A204.1 (cell line): ENCODE data around the gene BPNT1.
"Not testable (repeated sequence)": the region's sequence is repeated elsewhere in the genome, so short reads cannot be mapped to it uniquely, and the experiment has no call there.

Experiments used
- FAIRE-seq: peaks from 2 replicates; lab custom pipeline; 2012; peaks lifted over from hg19 to GRCh38; lab: Jason Lieb, UNC

BPNT1 gene, protein sequence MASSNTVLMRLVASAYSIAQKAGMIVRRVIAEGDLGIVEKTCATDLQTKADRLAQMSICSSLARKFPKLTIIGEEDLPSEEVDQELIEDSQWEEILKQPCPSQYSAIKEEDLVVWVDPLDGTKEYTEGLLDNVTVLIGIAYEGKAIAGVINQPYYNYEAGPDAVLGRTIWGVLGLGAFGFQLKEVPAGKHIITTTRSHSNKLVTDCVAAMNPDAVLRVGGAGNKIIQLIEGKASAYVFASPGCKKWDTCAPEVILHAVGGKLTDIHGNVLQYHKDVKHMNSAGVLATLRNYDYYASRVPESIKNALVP

DNA sequence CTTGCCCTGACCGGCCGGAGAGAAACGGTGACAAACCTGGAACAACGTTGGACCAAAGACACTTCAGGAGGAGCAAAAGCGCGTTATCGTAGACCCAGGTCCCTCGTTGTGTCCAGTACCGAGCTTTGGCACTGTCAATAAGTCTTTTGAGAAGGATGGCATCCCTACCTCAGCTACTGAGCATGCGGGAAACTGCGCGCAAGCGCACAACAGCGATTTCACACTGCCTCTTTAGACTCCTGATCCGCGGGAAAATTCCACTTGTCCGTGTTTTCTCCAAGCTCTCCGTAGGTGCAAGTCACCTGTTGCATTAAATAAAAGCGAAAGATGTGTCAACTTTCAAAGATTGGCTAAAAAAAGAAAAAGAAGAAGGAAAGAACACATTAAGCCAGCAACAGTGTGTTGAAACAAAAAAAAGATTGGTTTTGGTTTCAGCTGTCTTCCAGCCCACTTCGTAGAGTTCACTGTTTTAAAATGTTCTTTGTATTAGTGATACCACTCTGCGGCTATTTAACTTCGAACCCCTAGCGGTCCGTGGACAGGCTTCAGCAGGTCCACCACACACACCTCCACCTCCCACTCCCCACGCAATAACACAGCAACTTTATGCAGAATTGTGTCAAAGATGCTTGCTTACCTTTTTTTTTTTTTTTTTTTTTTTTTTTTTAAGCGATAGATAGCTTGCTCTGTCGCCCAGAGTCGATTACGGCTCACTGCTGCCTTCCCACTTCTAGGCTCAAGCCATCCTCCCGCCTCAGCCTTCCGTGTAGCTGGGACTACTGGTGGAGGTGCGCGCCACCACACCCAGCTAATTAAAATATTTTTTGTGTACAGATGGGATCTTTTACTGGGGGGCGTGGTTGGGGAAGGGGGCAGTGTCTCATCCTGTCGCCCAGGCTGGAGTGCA lies at the start of gene BPNT1:
TSS of gene BPNT1 (minus strand) at position 139 of the 907 bp plus-strand sequence. CDS start 9,942 bp downstream, outside the sequence.
- FAIRE-seq: peak; percentile 92

DNA sequence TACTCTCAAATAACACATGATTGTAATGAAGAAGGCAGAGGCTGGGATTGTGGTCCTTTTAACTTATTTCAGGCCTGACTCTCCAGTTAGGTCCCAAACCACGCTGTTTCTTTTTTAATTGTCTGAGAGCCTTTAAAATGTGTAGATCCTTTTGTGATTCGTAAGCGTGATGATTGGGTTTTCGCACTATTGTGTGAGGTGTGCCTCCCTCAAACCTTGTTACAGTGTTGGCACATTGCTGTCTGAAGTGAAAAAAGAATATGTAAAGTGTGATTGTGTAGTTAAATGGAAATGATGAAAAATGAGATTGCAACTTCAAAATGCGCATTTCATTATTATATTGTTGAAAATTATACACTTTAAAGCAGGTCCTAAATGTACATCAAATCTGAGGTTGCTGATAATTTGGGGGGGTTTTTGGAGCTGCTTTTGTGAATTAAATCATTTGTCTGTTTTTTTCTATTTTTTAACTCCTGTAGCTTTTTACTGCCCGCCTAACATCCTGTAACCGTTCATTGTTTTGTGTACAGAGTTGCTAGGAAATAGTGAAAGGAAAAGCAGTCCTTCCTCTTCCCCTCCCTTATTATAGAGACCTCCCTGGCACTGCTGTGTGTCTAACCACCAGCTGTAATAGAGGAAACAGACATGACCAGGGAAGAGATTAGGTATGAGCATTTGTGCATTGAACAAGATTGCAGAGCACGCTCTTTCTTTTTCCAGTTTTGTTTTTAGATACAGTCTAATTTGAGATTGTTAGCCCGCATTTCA lies 47.6 kb upstream of the BPNT1 start:
- FAIRE-seq: no peak

DNA sequence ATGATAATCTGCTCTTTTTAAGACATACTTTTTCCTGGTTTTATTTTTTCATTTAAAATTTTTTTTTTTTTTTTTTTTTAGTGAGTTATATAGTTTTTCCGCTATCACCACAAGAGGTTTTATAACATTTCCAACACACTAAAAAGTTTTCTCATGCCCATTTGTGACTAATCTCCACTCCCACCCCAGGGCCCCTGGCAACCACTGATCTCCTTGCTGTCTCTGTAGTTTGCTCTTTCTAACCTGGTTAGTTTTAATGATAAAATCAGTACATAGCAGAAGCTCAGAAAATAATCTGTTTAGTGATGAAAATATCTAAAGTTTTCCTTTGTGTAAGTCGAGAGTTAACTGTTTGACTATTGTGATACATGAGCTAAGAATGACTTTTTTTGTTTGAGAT lies 46.2 kb upstream of the BPNT1 start:
- FAIRE-seq: no peak

DNA sequence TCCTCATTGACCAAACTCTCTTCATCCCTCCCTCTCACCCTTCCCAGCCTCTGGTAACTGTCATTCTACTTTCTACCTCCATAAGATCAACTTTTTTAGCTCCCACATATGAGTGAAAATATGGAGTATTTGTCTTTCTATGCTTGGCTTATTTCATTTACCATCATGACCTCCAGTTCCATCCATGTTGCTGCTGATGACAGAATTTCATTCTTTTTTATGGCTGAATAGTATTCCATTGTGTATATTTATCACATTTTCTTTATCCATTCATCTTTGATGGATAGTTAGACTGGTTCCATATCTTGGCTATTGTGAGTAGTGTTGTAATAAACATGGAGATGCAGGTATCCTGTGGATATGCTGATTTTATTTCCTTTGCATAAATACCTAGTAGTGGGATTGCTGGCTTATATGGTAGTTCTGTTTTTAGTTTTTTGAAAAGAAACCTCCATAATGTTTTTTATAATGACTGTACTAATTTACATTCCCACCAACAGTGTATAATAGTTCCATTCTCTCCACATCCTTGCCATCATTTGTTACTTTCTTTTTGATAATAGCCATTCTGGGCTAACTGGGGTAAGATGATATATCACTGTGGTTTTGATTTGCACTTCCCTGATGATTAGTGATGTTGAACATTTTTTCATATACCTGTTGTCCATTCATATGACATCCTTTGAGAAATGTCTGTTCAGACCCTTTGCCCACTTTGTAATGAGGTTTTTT lies 40.1 kb upstream of the BPNT1 start:
- FAIRE-seq: no peak

DNA sequence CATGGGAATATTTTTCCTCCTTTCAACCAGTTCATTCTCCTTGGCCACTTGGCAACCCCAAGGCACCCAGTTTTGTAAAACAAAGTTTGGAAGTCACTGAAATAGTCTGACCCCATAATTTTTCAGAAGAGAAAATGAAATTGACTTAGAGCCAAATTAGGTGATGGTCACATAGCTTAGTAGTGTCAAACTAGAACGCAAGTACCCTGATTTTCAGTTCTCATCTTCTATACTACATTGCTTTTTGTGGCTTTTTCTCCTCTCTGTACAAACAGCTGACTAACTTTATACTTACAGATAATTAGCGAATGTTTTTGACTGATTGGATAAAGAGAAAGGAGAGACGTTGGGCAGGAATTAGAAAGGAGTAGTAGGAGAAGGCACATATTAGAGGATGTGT lies 37.5 kb upstream of the BPNT1 start:
- FAIRE-seq: no peak

DNA sequence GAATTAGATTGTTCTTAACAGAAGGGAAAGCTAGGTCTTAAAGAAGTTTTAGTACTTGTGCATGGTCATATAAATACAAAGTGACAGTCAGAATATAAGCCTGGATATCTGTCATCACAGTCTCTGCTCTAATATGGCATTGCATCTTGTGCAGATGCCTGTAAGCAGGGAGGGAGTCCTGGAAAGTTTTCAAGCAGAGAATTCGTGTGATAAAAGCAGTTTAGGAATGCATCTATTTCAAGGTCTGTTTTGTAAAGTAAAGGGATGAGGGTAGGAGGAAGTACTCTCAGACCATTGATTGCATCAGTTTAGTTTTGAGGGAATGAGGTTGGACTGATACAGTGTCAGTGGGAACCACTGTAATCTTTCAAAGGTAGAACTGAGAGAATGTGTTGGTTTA lies 35.0 kb upstream of the BPNT1 start:
- no peak for FAIRE-seq

DNA sequence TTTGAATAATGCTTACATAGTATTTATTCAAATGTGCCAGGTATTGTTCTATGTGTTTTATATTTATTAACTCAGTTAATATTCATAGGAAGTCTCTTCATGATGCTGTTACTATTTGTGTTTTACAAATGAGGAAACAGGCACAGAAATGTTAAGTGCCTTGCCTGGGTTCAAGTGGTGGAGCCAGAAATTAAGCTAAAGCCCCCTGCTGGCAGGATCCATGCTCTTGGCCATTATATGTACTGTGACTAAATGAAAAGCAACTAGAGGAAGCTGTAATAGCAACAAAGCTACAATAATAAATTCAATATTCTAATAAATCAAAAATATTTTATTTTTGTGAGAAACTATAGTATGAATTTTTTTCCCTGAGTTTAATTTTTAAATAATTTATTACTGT lies 34.3 kb upstream of the BPNT1 start:
- FAIRE-seq: peak; percentile 51

DNA sequence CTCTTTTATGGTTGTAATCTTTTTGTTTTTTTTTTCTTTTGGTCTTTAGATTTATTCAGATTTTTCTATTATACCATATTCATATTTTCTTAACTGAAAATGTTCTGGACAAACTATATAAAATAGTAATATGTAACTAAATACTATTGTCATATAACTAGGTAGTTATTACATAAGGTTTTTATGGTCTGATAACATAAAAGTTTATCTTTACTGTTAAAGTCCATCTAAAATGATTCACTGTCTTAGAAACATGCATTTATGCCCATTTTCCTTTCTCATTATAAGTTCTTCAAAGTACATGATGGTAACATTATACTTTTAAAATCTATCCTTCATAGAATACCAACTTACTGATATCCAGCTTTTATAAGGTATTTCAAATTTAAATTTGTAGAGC lies 33.5 kb upstream of the BPNT1 start:
- FAIRE-seq: peak; percentile 85

DNA sequence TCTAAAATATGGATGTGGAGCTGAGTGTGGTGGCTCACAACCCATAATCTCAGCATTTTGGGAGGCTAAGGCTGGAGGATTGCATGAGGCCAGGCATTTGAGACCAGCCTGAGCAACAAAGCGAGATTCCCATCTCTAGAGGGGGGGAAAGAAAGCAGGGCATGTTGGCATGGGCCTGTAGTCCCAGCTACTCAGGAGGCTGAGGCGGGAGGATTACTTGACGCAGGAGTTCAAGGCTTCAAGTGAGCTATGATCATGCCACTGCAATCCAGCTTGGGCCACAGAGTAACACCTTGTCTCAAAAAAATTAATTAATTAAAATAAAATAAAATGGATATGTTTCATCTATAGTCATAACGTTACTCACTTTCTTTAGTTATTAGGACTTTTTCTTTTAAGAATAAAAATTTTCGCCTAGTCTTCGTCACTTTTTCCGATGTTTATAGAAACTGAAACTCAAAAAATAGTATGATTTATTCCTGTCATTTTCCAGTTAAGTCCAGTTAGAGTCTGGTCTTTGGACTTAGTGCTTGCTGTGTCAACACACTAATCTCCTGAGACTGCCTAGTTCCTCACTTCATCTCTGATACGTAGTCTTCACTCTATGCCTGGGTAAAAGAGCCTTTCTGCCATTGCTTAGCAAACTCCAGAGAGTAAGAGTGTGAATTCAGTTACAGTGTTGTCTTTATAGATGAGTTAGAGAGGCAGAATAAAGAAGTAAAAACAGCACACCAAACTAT lies 32.4 kb upstream of the BPNT1 start:
- FAIRE-seq: no peak

DNA sequence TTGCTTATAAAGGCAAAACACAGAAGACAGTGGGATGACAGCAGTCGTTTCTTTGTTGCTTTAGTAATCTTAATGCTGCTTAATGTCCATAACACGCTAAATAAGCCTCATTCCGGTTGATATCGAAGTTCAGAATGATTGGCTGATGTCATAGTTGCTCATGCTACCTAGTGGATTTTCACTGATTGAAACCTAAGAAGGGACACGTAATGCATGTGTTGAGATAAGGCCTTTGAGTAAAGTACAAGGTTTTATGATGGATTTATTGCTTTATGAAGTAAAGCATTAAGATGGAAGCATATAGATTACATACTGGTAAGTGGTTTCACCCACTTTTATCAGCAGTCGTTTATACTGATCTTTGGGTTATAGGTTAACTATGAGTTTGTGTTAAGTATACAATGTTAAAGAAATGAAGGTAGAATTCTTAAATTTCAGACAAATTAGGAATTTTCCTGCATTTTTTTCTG lies 29.5 kb upstream of the BPNT1 start:
- no peak for FAIRE-seq

DNA sequence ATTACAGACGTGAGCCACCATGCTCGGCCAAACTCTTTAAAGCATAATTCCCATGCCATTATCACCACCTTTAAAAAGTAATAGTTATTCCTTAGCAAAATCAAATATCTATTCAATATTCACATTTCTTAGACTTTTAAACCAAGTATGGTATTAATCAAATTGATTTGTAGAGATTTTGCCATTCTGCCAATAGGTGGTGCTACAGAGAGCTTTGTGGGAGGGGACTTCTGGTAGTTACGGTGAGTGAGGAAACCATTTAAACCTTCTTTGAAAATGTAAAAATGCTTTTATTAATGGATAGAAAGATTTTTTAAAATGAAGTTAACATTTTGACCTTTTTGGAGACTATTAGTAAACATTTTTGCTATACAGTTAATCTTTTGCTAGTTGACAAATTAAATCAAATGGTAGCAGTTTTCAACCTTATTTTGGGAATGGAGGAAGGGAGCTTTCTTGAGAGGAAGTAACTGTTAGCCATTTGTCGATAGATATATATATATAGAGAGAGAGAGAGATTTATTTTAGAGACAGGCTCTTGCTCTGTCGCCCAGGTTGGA lies 23.6 kb upstream of the BPNT1 start:
- FAIRE-seq: no peak

DNA sequence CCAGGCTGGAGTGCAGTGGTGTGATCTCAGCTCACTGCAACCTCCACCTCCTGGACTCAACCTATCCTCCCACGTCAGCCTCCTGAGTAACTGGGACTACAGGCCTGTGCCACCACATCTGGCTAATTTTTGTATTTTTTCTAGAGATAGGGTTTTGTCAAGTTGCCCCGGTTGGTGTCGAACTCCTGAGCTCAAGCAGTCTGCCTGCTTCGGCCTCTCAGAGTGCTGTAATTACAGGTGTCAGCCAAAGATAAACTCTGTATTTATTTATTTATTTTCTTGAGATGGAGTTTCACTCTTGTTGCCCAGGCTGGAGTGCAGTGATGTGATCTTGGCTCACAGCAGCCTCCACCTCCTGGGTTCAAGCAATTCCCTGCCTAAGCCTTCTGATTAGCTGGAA lies 23.0 kb upstream of the BPNT1 start:
- FAIRE-seq: not testable (repeated sequence)

DNA sequence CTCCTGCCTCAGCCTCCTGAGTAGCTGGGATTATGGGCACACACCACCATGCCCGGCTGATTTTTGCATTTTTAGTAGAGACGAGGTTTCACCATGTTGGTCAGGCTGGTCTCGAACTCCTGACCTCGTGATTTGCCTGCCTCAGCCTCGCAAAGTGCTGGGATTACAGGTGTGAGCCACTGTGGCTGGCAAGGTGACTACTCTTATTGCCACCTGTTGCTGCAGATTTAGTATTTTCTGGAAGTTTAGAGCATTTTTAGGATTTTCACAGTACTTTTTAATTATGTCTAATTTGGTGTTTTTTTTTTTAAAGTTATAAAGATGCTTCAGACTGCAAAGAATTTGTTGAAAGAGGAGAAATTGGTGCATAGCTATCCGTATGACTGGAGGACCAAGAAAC lies 20.9 kb upstream of the BPNT1 start:
- FAIRE-seq: not testable (repeated sequence)

DNA sequence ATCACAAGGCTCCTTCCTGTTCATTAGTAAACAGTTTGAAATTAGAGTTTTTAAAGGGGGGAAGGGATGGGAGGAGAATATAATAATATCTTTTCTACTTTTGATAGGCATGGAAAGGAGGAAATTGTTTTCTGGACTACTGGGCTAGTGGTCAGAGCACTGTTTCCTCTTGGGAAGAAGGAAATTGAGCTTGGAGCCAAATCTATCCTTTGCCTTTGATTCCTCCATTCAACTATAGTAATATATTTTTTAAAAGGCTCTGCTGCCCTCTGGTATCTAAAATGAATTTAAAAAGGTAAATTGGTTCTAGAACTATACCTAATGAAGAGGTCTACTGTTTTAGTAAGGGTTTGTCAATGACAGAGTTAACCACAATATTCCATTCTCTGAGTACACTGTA lies 10.2 kb upstream of the BPNT1 start:
- no peak for FAIRE-seq

DNA sequence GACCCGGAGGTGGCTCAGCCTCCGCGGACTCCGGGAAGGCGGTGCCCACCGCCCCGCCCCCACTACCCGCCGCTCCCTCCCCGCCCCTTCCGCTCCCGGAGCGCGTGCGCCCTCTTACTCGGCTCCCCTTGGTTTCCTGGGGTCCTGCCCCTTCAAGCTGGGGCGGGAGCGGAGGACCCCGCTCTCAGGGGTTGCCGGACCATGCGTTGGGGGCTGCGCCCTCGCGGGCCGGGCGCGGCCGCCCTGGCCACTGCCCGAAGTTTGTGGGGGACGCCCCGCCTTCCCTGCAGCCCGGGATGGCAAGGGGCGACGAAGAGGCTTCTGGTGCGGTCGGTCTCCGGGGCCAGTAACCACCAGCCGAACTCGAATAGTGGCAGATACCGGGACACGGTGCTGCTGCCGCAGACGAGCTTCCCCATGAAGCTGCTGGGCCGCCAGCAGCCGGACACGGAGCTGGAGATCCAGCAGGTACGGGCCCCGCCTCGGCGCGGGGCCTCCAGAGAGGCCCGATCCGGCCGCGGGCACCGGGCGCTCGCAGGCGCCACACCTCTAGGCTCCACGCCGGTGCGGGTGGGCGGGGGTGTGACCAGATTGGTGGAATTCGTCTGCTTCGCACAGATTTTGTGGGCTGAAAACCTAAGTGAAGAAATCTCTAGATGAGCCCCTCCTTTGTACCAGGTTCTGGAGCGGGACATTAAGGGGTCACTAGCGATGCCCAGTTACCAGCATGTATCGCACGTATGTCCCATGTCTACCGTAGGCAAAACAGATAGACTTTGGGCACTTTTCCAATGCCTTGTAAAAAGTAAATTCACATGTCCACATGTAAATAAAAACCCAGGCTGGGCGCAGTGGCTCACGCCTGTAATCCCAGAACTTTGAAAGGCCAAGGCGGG lies 4.7 kb upstream of the BPNT1 start, which contains the start of gene IARS2:
TSS of gene IARS2 (plus strand) at position 117 of the 896 bp plus-strand sequence. CDS start at position 202, 85 bp downstream.
- FAIRE-seq: no peak

DNA sequence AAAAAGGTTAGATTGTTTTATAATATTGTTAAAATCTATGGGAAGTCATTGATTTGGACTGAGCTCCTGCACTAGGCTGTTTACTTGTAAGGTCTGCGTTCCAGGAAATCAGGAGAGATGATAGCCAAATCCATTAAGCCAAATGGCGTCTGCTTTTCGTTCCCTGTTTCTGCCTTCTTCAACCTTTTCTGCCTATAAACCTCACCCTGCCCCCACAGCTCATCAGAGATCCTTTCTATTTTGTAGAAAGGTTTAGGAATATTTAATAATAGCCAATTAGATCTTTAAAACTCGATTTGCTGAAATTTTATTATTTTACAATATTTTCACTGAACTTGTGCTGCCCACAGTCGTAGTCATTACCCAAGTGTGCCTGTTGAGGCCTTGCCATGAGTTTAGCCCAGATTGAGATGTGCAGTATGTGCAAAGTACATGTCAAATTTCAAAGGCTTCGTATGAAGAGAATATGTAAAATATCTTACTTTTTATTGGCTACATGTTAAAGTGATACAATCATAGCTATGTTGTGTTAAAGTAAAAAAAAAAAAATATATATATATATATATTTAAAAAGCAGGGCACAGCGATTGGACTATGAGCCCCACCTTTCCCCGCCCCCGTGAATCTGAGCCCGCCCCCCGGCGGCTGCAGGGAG lies 3.9 kb upstream of the BPNT1 start:
- FAIRE-seq: no peak

DNA sequence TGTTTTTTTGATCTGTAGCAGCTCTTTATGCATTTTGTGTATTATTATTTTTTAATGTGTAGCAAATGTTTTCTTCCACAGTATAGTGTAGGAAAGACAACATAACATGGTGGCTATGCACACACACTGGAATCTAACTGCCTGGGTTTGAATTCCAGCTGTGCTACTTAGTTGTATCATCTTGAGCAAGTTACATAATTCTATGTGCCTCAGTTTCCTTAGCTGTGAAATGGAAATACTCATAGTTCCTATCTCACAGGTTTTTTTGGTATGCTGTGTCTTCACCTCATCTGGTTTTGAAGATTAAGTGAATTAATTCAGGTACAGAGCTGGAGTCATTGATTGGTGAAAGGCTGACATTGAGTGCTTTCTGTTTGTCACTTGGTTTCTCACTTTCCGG lies 3.1 kb upstream of the BPNT1 start:
- no peak for FAIRE-seq

DNA sequence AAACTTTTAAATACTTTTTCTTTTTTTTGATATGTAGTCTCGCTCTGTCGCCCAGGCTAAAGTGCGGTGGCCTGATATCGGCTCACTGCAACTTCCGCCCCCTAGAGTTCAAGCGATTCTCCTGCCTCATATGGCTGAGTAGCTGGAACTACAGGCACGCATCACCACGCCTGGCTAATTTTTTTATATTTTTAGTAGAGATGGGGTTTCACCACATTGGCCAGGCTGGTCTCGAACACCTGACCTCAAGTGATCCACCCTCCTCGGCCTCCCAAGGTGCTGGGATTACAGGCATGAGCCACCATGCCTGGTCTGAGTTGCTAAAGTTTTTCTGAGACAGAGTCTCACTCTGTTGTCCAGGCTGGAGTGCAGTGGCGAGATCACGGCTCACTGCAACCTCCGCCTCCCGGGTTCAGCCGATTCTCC lies 3.3 kb downstream of the BPNT1 start:
- FAIRE-seq: not testable (repeated sequence)

DNA sequence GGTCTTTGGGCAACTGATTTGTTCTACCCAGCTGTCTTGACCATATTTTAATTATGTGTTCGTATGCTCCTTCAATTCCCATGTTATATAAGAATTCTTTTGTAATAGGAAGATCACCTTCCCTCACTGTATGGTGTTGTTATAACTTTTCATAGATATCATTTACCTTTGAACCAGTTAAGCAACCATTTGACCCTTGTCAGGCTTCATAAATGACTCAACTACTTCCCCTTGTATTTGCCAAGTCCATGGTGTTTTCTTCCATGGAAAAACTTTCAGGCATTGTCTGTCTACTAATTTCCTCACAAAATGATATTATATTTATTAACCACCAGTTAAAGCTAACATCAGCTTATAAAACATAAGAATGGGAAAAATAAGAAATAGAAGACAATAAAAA lies 5.1 kb downstream of the BPNT1 start:
- FAIRE-seq: no peak
